ENCODE data around the gene FGF14.

DNA sequence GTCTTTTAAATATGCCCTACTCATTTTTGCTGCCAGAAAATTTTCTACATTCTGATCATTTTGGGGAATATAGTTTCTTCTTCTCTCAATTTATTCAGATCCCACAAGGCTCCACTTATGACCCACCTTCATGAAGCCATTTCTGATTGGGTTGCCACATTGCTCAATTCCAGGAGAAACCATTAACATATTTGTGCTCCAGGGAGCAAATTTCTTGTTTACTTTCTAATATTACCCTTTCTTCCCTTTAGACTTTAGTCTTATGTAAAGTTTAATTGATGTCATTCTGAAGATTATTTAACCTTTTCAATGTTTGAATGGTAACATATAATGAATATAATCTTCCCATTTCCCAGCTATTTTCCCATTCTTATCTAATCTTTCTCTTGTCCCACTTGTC is 617.5 kb downstream of the FGF14 start:
- TF ChIP-seq, protein P1, sequence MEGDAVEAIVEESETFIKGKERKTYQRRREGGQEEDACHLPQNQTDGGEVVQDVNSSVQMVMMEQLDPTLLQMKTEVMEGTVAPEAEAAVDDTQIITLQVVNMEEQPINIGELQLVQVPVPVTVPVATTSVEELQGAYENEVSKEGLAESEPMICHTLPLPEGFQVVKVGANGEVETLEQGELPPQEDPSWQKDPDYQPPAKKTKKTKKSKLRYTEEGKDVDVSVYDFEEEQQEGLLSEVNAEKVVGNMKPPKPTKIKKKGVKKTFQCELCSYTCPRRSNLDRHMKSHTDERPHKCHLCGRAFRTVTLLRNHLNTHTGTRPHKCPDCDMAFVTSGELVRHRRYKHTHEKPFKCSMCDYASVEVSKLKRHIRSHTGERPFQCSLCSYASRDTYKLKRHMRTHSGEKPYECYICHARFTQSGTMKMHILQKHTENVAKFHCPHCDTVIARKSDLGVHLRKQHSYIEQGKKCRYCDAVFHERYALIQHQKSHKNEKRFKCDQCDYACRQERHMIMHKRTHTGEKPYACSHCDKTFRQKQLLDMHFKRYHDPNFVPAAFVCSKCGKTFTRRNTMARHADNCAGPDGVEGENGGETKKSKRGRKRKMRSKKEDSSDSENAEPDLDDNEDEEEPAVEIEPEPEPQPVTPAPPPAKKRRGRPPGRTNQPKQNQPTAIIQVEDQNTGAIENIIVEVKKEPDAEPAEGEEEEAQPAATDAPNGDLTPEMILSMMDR (conservative IDR thresholded peaks at IDR 0.05), result no peak
- TF ChIP-seq ZFX (IDR thresholded peaks at IDR 0.05), result no peak

All from C4-2B (cell line).